PC-3 (cell line): Measurements from ENCODE around the gene TEKT3.

Source experiments
- CTCF ChIP-seq: fragments of 300-600 bp; sonication (generic); conservative IDR thresholded peaks from 2 replicates; pipeline ENCODE4 v1.5.1; 2017; ENCODE audit warnings: antibody characterized with exemption, low read depth, mild to moderate bottlenecking, low read length
- EZH2 ChIP-seq: fragments of 300-600 bp; sonication (generic); IDR thresholded peaks from one replicate; pipeline ENCODE4 v1.6.1; 2017; ENCODE audit warnings: antibody characterized with exemption, mild to moderate bottlenecking, low read length; ENCODE audit not compliant: unreplicated experiment
- EZH2phosphoT487 ChIP-seq: fragments of 300-600 bp; sonication (generic); IDR thresholded peaks from 2 replicates; pipeline ENCODE4 v1.6.1; 2018; ENCODE audit warnings: mild to moderate bottlenecking, antibody characterized with exemption, low read length, borderline replicate concordance

DNA sequence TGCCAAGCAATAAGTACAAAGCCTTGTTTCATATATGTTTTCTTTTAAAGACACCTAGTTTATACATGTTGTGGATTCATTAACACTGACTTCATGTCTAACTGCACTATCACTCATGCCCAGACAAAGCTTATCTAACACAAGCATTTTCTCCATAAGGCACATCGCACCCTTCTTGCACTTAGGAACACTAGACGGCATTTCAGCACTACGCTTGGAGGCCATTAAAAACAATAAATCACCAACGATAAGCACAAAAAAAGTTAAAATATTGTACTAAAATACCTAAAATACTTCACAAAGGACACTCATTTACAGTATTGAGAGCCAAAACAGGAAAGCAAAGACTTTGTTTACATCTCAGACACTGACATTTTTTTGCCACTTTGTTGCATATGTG is 39.0 kb upstream of the TEKT3 start:
- no peak for TF ChIP-seq CTCF
- TF ChIP-seq EZH2 = no peak
- TF ChIP-seq EZH2phosphoT487 = no peak
